HUES64 (cell line): ENCODE data around the gene SLC26A6.

Experiments used
- H3K27ac ChIP-seq: 2 replicates; pipeline ENCODE4 v1.7.0; 2013; ENCODE audit warnings: low read depth, low read length, inconsistent platforms
- H3K27me3 ChIP-seq: 2 replicates; pipeline ENCODE4 v1.6.1; 2013; ENCODE audit warnings: mild to moderate bottlenecking, low read length; ENCODE audit not compliant: insufficient read depth
- H3K36me3 ChIP-seq: 2 replicates; pipeline ENCODE4 v1.6.1; 2013; ENCODE audit warnings: mild to moderate bottlenecking, low read length; ENCODE audit not compliant: insufficient read depth
- H3K4me1 ChIP-seq: 2 replicates; pipeline ENCODE4 v1.6.1; 2013; ENCODE audit warnings: mild to moderate bottlenecking, low read length, moderate library complexity; ENCODE audit not compliant: insufficient read depth
- H3K4me3 ChIP-seq: 2 replicates; pipeline ENCODE4 v1.5.1; 2013; ENCODE audit warnings: mild to moderate bottlenecking, low read length, moderate library complexity
- H3K9ac ChIP-seq: 2 replicates; pipeline ENCODE4 v1.6.1; 2013; ENCODE audit warnings: mild to moderate bottlenecking, low read depth, low read length
- H3K9me3 ChIP-seq: 2 replicates; pipeline ENCODE4 v1.6.1; 2013; ENCODE audit warnings: low read depth, low read length; ENCODE audit not compliant: insufficient read depth
- WGBS: fragments of 150-250, 120-280 bp; methylation state at CpG from one replicate; pipeline ENCODE4 v1.1.7; 2013; ENCODE audit warnings: missing lambda C conversion rate; 5-methylcytosine and 5-hydroxymethylcytosine counted together

Gene SLC26A6

GRCh38 chr3:48629894-48630293, 5.4 kb downstream of the SLC26A6 start:
- WGBS: 96% methylated on average over 12 of the region's 12 CpGs
- H3K4me1 ChIP-seq: peaks cover 7% of the 10 kb centered on the region; the same call in 1 of the 2 replicates
- H3K27me3 ChIP-seq: no peaks in the 10 kb centered on the region
- peaks cover 86% of the 10 kb centered on the region for H3K36me3 ChIP-seq
- no peak overlapping the region for H3K9ac ChIP-seq
- no peak overlapping the region for H3K4me3 ChIP-seq
- H3K27ac ChIP-seq: no peak overlapping the region
- no peaks in the 10 kb centered on the region for H3K9me3 ChIP-seq

- 93% methylated on average over 13 of the region's 13 CpGs for WGBS
- Histone ChIP-seq H3K4me3 (no peak overlapping the region), H3K4me1 (0 out of 2 replicates have a peak, but pooled peaks cover 5% of the 10 kb centered on the region), H3K9ac (no peak overlapping the region), H3K36me3 (peaks cover 84% of the 10 kb centered on the region), H3K27ac (no peak overlapping the region), H3K27me3 (no peaks in the 10 kb centered on the region), H3K9me3 (no peaks in the 10 kb centered on the region)
These were observed 6.8 kb downstream of the SLC26A6 start for GRCh38 chr3:48628277-48629017.

GRCh38 chr3:48625600-48625999, 9.7 kb downstream of the SLC26A6 start:
- WGBS: 96% methylated on average over 6 of the region's 6 CpGs
- Histone ChIP-seq H3K36me3 (peaks cover 57% of the 10 kb centered on the region), H3K27ac (no peak overlapping the region)

GRCh38 chr3:48624767-48625166, 10.5 kb downstream of the SLC26A6 start:
- Histone ChIP-seq H3K27me3 (no peaks in the 10 kb centered on the region), H3K36me3 (peaks cover 52% of the 10 kb centered on the region), H3K4me1 (0 out of 2 replicates have a peak, but pooled peaks cover 5% of the 10 kb centered on the region), H3K27ac (no peak overlapping the region), H3K9ac (no peak overlapping the region), H3K4me3 (no peak overlapping the region), H3K9me3 (no peaks in the 10 kb centered on the region)
- 91% methylated on average over 10 of the region's 10 CpGs for WGBS

More at GRCh38 chr3:48625600-48625999, 9.7 kb downstream of the SLC26A6 start:
- Histone ChIP-seq H3K9me3 (no peaks in the 10 kb centered on the region), H3K27me3 (no peaks in the 10 kb centered on the region), H3K9ac (no peak overlapping the region), H3K4me1 (0 out of 2 replicates have a peak, but pooled peaks cover 5% of the 10 kb centered on the region), H3K4me3 (no peak overlapping the region)

- no peak overlapping the region for H3K27ac ChIP-seq
- 0 out of 2 replicates have a peak, but pooled peaks cover 5% of the 10 kb centered on the region for H3K4me1 ChIP-seq
- H3K9me3 ChIP-seq: no peaks in the 10 kb centered on the region
- H3K4me3 ChIP-seq: no peak overlapping the region
- no peak overlapping the region for H3K9ac ChIP-seq
- H3K27me3 ChIP-seq: no peaks in the 10 kb centered on the region
- WGBS: 88% methylated on average over 6 of the region's 6 CpGs
- H3K36me3 ChIP-seq: peaks cover 48% of the 10 kb centered on the region
These were observed 11.3 kb downstream of the SLC26A6 start for GRCh38 chr3:48623851-48624547.

GRCh38 chr3:48621461-48621869, 13.8 kb downstream of the SLC26A6 start, which contains the start of gene TMEM89:
Gene TMEM89 (minus strand): TSS chr3:48621769. CDS start chr3:48621756, 13 bp downstream.
- Histone ChIP-seq H3K36me3 (peaks cover 43% of the 10 kb centered on the region), H3K4me3 (no peak within 1 kb of the TSS), H3K9me3 (peaks cover 13% of the 10 kb centered on the region), H3K9ac (no peak within 1 kb of the TSS), H3K27ac (no peak within 1 kb of the TSS), H3K4me1 (0 out of 2 replicates have a peak, but pooled peaks cover 5% of the 10 kb centered on the region), H3K27me3 (no peaks in the 10 kb centered on the region)
- 96% methylated on average over 19 of the region's 19 CpGs for WGBS

- 0 out of 2 replicates have a peak, but pooled peaks cover 5% of the 10 kb centered on the region for H3K4me1 ChIP-seq
- 95% methylated on average over 7 of the region's 7 CpGs for WGBS
- H3K27me3 ChIP-seq: no peaks in the 10 kb centered on the region
- peaks cover 18% of the 10 kb centered on the region for H3K9me3 ChIP-seq
- no peak overlapping the region for H3K9ac ChIP-seq
- H3K27ac ChIP-seq: no peak overlapping the region
- H3K36me3 ChIP-seq: peaks cover 31% of the 10 kb centered on the region
- no peak overlapping the region for H3K4me3 ChIP-seq
These were observed 15.4 kb downstream of the SLC26A6 start for GRCh38 chr3:48619541-48620524.

- H3K27me3 ChIP-seq: no peaks in the 10 kb centered on the region
- H3K36me3 ChIP-seq: peaks cover 31% of the 10 kb centered on the region
- H3K9me3 ChIP-seq: peaks cover 18% of the 10 kb centered on the region
- no peak overlapping the region for H3K4me3 ChIP-seq
- 96% methylated on average over 4 of the region's 4 CpGs for WGBS
- H3K4me1 ChIP-seq: no peaks in the 10 kb centered on the region
- H3K9ac ChIP-seq: no peak overlapping the region
- H3K27ac ChIP-seq: no peak overlapping the region
These were observed 17.7 kb downstream of the SLC26A6 start for GRCh38 chr3:48617559-48617958.

- WGBS: 96% methylated on average over 3 of the region's 3 CpGs
- Histone ChIP-seq H3K4me1 (no peaks in the 10 kb centered on the region), H3K9me3 (peaks cover 18% of the 10 kb centered on the region), H3K27ac (no peak overlapping the region), H3K9ac (no peak overlapping the region), H3K27me3 (no peaks in the 10 kb centered on the region), H3K4me3 (no peak overlapping the region), H3K36me3 (peaks cover 24% of the 10 kb centered on the region)
These were observed 21.2 kb downstream of the SLC26A6 start for GRCh38 chr3:48614044-48614443.

- Histone ChIP-seq H3K9ac (no peak overlapping the region), H3K4me1 (peaks cover 5% of the 10 kb centered on the region; the same call in 1 of the 2 replicates), H3K36me3 (peaks cover 19% of the 10 kb centered on the region), H3K4me3 (no peak overlapping the region), H3K9me3 (peaks cover 10% of the 10 kb centered on the region), H3K27me3 (no peaks in the 10 kb centered on the region), H3K27ac (no peak overlapping the region)
- WGBS: 100% methylated on average over 1 of the region's 1 CpG
These were observed 23.0 kb downstream of the SLC26A6 start for GRCh38 chr3:48612309-48612708.
